GM12891 (cell line): ENCODE results near the gene CRYBB2.
A peak's percentile ranks its signal among the peaks of the same experiment; 100 is the strongest.
"Not testable (repeated sequence)": the region's sequence is repeated elsewhere in the genome, so short reads cannot be mapped to it uniquely, and the experiment has no call there.

Source experiments
- DNase-seq: peaks from one replicate; pipeline ENCODE4 v3.0.0; 2011; ENCODE audit warnings: low spot score; ENCODE audit not compliant: insufficient read length
- FAIRE-seq: peaks from 2 replicates; lab custom pipeline; 2011; peaks lifted over from hg19 to GRCh38; lab: Jason Lieb, UNC
- PAX5 ChIP-seq: IDR thresholded peaks from 2 replicates; pipeline ENCODE4 v1.6.1; 2011; ENCODE audit warnings: low read length, moderate library complexity, mild to moderate bottlenecking; ENCODE audit not compliant: insufficient read depth, severe bottlenecking
- POLR2A ChIP-seq: IDR thresholded peaks from 2 replicates; pipeline ENCODE4 v1.6.1; 2011; ENCODE audit warnings: low read depth, low read length, control low read depth
- POLR2AphosphoS5 ChIP-seq: IDR thresholded peaks from 2 replicates; pipeline ENCODE4 v1.6.1; 2011; ENCODE audit warnings: low read depth, low read length, control low read depth
- POU2F2 ChIP-seq: IDR thresholded peaks from 2 replicates; pipeline ENCODE4 v1.6.1; 2011; ENCODE audit warnings: low read depth, mild to moderate bottlenecking, control low read depth, low read length, moderate library complexity
- SPI1 ChIP-seq: IDR thresholded peaks from 2 replicates; pipeline ENCODE4 v1.6.1; 2011; ENCODE audit warnings: low read depth, low read length, control low read depth
- TAF1 ChIP-seq: IDR thresholded peaks from 2 replicates; pipeline ENCODE4 v1.6.1; 2011; ENCODE audit warnings: low read depth, low read length, control low read depth

The CRYBB2 gene

DNA sequence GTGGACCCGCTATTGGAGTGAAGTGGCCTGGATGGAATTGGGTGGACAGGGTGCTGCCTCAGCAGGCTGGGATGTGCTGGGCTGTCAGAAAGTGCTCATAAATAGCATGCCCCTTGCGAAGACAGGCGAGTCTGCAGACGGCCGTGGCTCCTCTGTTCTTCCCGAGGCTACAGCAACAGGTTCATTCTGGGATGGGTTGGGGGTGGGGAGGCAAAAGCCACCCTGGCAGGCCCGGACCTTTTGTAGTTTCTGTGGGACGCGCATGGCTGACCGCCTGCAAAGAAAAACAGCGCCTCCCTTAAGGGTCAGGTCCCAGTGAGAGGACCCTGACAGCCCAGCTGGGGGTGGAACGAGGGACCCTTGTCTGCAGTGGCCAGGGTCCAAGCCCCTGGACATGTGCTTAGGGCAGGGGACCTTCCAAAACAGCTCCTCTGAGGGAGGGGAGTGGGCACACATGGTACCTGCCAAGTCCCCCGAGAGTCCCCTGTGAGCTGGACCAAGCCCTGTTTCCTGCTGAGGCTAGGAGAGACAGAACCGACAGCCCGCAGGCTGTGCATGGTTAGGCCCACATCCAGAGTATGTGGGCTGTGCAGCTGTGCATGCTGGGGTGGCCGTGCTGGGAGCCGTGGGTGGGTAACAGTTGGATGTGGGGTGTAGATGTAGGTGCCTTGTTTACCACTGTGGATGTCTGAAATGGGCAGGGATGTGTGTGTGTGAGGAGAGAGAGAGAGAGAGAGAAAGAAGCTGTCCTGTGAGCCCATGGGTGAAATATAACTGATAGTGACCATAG lies 19.5 kb upstream of the CRYBB2 start, which contains the start of gene CRYBB3:
Gene CRYBB3 (plus strand): TSS at position 128 of the 790 bp plus-strand sequence. CDS start 1,539 bp downstream, outside the sequence.
- no peak for DNase-seq
- FAIRE-seq = no peak
- TF ChIP-seq TAF1 (no peak), POLR2AphosphoS5 (no peak), POU2F2 (no peak), SPI1 (no peak)

DNA sequence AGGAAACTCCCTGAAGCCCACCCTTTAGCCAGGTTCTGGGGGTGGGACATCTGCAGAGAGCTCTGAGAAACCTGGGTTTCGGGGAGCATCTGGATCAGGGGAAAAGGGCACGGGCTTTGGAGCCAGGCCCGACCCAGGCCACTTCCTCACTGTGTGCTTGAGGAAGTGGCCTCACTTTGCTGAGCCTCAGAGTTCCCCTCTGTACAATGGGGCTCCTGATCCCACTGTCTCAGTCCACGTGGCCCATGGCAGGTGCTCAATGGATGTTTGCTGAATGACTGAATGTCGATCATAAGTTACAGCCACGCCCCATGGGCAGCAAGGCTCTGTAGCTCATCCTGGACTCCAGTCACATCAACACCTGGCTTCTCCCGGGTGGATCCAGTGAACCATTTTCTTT lies 18.5 kb upstream of the CRYBB2 start:
- DNase-seq = no peak
- no peak for FAIRE-seq
- 0 out of 2 replicates have a peak, but pooled peaks have one; percentile 8 for TF ChIP-seq SPI1
- TF ChIP-seq POU2F2 = no peak

DNA sequence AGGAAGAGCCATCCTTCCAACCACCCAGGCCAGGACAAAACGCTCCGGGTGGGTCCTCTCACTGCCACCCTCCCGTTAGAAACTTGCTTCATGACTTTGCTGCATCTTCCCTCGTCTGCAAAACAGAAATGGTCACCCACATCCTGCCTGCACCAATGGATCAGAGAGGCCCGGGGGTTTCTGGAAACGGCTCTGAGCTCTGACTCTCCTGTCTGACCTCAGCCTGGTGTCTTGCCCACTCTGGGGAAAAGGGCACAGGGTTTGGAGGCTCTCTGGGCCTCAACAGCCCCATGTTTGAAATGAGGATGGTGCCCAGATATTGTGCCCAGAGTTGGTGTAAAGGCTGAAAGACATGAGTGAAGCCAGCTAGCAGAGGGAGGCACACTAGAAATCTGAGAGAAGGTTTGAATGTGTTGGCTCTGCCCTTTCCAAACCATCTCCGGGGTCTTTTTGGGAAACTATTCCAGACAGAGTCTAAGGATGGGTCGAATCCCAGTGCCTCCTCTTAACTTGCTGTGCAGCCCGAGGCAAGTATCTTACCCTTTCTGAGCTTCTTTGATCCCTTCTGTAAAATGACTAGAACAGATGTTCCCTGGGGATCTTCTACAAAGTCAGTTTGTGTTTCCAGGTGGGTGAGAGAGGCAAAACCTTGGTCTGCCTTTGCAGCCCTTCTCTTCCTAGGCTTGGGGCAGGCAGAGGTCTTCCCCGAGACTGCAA lies 17.7 kb upstream of the CRYBB2 start:
- FAIRE-seq (no peak), DNase-seq (no peak)
- no peak for TF ChIP-seq PAX5
- TF ChIP-seq TAF1 = no peak
- TF ChIP-seq POU2F2 = no peak
- no peak for TF ChIP-seq POLR2AphosphoS5
- TF ChIP-seq POLR2A = no peak
- no peak for TF ChIP-seq SPI1

DNA sequence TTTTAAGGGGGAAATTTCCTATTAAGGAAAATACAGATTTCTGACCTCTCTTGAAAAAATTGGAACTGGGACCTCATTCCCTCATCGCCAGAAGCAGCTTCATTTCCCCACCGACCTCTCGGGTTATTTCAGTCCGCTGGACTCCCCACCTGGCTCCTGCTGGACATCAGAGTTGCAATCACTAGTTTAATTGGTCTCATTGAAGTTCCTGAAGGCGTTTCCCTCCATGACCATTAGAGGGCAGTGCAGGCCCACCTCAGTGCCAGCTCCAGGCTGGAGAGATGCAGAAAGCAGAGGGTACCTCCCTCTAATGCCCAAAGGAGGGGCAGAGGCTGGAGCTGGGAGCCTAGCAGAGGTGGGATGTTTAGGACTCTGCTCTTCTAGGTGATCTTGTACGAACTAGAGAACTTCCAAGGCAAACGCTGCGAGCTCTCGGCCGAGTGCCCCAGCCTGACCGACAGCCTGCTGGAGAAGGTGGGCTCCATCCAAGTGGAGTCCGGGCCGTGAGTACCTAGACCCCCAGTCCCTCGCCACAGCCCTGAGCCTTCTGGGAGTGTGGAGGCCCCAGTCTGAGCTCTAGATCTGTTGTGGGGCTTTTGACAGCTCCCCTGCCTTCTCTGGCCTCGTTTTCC lies 17.0 kb upstream of the CRYBB2 start:
- FAIRE-seq = peak; percentile 85
- TF ChIP-seq TAF1 = no peak
- no peak for TF ChIP-seq POLR2A
- TF ChIP-seq SPI1 = no peak
- TF ChIP-seq POLR2AphosphoS5 = no peak
- no peak for TF ChIP-seq PAX5
- TF ChIP-seq POU2F2 = no peak

DNA sequence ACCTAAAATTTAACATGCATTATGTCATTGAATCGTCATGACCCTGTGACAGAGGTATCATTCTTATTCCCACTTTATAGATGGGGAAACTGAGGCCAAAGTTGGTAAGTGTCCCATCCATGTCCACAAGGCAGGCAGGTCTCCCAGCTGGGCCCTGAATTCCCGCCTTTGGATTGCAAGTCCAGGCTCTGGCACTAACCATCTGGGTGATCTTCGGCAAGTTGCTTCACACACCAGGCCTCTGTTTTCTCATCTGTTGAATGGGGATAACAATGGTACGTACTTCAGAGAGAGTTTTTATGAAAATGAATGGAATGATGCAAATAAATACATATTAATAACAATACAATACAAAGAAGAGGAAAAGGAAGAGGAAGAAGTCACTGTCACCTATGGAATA lies 16.4 kb upstream of the CRYBB2 start:
- DNase-seq = no peak
- FAIRE-seq = no peak
- TF ChIP-seq POLR2A (no peak), PAX5 (no peak), POU2F2 (no peak), POLR2AphosphoS5 (no peak), TAF1 (no peak), SPI1 (no peak)

More for the DNA sequence above, 17.0 kb upstream of the CRYBB2 start:
- peak; percentile 62 for DNase-seq

DNA sequence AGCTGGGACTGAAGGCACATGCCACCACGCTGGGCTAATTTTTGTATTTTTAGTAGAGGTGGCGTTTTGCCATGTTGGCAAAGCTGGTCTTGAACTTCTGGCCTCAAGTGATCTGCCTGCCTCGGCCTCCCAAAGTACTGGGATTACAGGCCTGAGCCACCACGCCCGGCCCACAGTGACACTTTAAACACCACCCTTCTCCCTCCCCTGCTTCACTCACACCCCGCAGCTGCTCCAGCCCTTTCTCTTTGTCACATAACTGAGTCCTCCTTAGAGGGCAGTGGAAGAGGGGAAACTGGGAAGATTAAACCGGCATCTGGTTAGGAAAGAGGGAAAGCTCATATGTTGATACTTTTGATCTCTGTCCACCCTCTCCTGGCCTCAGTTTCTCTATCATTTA lies 14.9 kb upstream of the CRYBB2 start:
- DNase-seq, FAIRE-seq: not testable (repeated sequence)

DNA sequence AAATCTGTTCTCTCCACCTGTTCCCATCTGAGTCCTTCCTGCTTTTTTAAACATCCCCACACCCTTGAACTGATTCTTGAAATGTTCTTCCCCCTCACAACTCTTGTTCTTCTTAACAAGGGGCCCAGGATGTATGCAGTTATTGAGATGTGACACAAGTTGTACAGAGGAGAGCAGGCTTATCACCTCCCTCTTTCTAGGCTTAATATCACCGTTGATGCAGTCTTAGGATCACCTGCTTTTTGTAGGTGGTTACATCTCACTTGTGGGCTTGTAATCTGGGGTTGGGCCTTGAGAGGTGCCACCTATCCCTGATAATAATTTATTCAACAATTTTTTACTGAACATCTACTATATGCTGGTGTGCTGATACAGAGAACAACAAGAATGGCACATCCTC lies 13.6 kb upstream of the CRYBB2 start:
- FAIRE-seq (no peak), DNase-seq (no peak)
- TF ChIP-seq POLR2AphosphoS5 = no peak
- TF ChIP-seq POU2F2 = no peak
- no peak for TF ChIP-seq TAF1
- no peak for TF ChIP-seq PAX5
- TF ChIP-seq POLR2A = no peak
- TF ChIP-seq SPI1 = no peak

DNA sequence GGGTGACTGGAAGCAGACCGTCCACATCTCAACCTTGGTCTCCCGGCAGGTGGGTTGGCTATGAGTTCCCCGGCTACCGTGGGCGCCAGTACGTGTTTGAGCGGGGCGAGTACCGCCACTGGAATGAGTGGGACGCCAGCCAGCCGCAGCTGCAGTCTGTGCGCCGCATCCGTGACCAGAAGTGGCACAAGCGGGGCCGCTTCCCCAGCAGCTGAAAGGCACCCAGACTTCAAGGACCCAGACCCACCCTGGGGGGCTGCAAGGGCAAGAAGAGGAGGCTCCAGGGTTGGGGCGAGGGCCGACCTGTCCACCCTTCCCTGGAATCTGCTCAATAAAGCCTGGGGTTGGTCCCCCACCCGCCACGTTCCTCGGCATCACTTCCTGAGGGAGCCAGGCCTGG lies 12.4 kb upstream of the CRYBB2 start:
- DNase-seq (no peak), FAIRE-seq (no peak)
- no peak for TF ChIP-seq POLR2AphosphoS5
- TF ChIP-seq POLR2A = no peak
- no peak for TF ChIP-seq SPI1
- no peak for TF ChIP-seq PAX5
- no peak for TF ChIP-seq POU2F2
- no peak for TF ChIP-seq TAF1

DNA sequence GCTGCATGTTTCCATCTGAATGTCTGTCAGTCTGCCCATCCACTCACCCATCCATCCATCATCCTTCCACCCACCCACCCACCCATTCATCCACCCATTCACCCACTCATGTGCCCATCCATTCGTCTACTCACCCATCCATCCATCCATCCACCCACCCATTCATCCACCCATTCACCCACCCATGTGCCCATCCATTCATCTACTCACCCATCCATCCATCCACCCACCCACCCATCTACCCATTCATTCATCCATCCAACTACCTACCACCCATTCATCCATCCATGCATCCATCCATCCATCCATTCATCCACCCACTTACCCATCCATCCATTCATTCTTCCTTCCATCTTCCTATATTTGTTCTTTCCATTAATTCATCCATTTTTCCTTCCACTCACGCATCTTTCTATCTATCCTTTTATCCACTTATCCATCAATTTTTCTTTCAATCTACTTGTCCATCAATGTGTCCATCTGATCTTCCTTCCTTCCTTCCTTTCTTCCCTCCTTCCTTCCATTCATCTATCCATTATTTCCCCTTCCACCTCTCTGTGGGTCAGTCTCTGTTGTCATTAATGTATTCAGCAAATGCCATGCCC lies 11.8 kb upstream of the CRYBB2 start:
- no peak for FAIRE-seq
- DNase-seq = no peak
- no peak for TF ChIP-seq SPI1
- TF ChIP-seq POU2F2 = no peak
- TF ChIP-seq PAX5 = no peak
- no peak for TF ChIP-seq POLR2AphosphoS5
- TF ChIP-seq TAF1 = no peak
- no peak for TF ChIP-seq POLR2A
